Stimulated activated CD4-positive, alpha-beta T cell treated with anti-CD3 and anti-CD28 coated beads, Interleukin-1b, Interleukin-23, amount 100 ng/mL, for 24 hours (primary cell): ENCODE results near the gene LURAP1L.

Experiments used
- DNase-seq, 4 experiments: peaks; one replicate each; pipeline ENCODE4 v3.0.0-alpha.2; 2020; ENCODE audit warnings: low read depth in 4 of 4, low spot score in 1 of 4

LURAP1L gene, protein sequence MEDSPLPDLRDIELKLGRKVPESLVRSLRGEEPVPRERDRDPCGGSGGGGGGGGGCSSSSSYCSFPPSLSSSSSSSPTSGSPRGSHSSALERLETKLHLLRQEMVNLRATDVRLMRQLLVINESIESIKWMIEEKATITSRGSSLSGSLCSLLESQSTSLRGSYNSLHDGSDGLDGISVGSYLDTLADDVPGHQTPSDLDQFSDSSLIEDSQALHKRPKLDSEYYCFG

DNA sequence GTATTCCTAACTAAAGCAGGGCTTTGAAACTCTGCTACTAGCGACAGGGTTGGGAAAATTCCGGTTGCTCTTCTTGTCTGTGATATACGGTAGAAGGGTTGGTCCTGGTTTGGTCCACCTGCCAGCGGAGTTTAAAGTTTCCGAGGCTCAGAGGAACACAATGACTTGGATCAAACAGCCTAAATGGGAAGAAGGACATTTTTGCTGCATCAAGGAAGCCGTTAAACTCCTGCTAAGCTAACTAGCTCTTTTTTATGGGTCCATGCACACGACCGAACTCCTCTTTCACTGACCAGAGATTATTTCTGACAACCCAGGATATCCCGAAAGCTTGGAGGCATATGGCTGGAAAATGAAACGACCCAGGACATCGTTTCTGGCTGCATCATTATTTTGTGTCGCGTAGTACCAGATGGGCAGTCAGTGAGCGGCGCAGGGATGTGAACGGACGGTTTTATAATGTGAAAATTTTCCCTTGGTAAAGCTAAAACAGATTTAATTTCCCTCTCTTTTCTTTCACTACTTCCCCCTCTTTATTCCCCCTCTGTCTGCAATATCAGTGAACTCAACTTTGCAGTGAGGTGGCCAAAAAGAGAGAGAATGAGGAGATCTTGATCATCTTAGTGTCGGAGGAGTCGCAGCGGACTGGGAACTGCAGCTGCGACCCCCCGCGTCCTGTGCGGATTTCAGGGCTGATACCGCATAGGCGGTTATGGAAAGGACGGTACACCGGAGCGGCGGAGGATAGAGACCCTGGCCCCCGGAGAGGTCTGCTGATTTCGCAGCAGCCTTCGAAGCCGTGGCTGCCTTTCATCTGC lies at the start of gene LURAP1L:
LURAP1L (plus strand) TSS at position 160 of the 818 bp plus-strand sequence. CDS start 696 bp downstream, outside the sequence.
- DNase-seq: no peak

- DNase-seq: no peak
These were observed 48.0 kb upstream of the LURAP1L start for GRCh38 chr9:12726795-12727194.

- no peak for DNase-seq
These were observed 44.6 kb upstream of the LURAP1L start for GRCh38 chr9:12730198-12730597.

DNA sequence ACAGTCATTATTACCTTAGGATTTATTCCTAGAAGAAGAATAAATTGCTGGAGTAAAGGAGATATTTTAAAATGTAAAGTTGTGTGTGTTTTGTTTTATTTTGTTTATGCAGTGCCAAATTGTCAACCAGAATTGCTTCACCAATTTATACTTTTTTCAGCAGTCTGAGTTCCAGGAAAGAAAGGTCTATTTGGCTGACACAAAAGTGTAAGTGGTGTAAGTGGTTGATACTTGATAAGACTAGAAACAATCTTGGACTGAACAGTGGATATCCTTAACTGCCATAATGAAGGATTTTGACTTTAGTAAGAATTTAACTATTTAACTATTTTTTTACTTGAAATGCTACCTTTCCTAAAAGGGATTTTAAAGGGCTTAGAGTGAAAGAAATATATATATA lies 43.9 kb upstream of the LURAP1L start:
- DNase-seq: no peak

DNA sequence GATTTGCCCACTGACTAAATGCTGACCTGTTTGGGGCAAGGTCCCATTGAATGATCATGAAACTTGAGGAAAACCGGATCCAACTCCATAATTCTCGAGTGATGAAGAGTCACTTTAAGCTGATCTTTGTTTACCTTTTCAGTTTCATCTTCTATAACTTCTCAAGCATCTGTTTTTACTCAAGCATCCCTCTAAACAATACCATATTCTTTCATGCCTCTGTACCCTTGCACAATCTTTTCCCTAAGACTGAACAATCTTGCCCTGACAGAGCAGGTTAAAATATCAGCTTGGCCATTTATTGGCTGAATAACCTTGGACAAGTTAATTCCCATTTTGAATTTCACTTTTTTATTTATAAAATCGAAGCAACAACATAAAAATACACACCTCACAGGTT lies 41.8 kb upstream of the LURAP1L start:
- DNase-seq: no peak

DNA sequence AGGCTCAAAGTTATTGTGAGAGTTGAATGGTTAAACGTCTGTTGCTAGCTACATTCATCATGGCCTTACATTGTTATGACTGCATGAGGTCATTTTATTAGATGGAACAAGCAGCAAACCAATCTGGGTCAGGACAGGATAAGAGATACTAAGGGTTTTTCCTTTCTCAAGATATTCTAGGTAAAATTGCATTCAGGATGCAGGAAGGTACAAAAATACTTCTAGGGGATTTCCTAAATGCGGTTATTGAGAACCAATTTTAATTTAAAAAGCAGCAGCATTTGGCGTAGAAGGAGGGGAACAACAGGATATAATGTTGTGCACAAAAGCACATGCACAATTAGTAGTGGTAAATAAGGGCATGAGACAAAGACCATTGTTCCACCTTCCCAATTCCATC lies 39.2 kb upstream of the LURAP1L start:
- no peak for DNase-seq

DNA sequence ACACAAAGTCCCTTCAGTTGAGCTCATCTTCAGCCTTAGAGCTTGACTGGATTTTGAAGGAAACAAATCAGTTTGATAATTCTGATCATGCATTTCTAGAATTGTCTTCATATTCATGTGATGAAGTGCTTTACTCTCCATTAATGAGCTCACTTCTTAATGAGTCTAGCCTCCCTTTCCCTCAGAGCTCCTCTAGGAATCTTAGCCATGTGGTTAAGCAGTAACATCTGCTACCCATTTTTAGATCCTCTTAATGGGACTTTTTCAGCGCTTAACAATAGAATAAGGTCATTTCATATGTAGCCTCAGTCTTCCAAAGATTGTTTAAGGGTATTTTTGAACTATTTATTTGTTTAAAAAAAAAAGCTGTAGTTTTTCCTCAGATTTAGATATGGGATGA lies 36.9 kb upstream of the LURAP1L start:
- no peak for DNase-seq

- DNase-seq: no peak
These were observed 35.7 kb upstream of the LURAP1L start for GRCh38 chr9:12739014-12739652.

DNA sequence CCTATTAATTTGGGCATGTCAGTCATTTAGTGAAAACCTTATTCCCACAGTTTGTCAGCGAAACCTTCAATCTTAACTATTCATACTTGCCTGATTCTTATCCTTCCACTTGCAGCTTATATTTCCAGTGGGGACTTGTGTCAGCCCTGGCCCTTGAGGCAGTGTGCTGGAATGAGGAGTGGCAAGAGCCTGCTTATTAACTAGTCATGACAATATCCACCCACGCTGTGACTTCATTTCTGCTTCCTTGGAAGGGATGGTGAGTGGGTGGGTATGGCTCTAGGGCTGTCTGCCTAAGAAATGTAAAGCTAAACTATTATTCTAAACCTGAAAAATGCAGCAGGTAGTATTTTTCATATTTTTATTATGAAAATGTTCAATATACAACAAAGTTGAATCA lies 34.0 kb upstream of the LURAP1L start:
- no peak for DNase-seq

GRCh38 chr9:12748016-12748415 lies 26.8 kb upstream of the LURAP1L start:
- DNase-seq: no peak

DNA sequence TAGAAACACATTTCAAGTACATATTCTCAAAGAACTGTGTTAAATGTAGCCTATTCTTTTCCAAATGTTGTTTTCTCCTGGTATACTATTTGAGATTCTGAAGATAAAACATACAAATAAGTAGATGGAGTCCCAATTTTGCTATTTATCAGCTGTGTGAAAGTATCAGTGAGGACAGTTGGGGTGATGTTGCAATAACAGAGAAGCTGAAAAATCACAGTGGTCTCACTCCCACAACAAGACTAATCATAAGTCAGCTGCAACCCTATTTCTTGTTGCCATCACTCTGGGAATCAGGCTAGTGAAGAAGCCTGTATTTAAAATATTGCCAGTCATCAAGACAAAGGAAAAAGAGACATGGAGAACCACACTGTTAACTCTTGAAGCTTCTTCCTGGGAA lies 25.9 kb upstream of the LURAP1L start:
- DNase-seq: no peak

DNA sequence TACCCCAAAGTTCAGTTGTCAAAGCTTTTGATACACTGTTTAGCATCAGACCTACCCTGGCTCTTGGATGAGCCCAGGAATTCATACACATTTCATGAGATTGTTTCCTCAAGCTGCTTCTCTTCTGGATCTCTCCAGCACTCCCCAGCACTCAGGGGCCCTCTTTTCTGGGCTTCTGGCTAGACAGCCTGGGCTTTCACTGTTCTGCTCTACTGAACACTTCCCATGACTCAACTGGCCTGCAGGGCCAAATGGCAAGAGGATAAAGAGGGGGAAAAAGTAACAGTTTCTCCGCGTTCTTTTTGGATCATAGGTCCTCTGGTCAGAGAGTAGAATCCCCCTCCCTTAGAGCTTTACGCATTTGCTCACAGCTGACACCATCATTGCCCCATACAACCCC lies 20.9 kb upstream of the LURAP1L start:
- no peak for DNase-seq

- no peak for DNase-seq
These were observed 15.1 kb upstream of the LURAP1L start for GRCh38 chr9:12759761-12760160.

DNA sequence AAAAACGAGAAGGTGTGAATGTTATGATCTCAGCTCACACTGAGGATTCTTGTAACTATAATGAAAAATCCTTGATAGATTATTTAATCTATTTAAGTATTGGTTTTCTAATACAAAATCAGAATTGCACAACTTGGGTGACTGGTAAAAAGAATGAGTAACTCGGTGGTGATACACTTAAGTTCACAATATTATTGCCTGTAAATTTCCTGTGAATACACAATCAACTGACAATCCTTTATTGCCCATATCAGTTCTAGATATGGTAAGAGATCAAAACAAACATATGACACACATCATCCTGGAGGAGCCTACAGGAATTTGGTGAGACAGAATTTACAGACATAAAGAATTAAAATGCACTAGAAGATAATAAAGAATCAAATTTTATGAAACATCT lies 14.1 kb upstream of the LURAP1L start:
- DNase-seq: no peak

GRCh38 chr9:12764150-12764549 lies 10.7 kb upstream of the LURAP1L start:
- DNase-seq: no peak

DNA sequence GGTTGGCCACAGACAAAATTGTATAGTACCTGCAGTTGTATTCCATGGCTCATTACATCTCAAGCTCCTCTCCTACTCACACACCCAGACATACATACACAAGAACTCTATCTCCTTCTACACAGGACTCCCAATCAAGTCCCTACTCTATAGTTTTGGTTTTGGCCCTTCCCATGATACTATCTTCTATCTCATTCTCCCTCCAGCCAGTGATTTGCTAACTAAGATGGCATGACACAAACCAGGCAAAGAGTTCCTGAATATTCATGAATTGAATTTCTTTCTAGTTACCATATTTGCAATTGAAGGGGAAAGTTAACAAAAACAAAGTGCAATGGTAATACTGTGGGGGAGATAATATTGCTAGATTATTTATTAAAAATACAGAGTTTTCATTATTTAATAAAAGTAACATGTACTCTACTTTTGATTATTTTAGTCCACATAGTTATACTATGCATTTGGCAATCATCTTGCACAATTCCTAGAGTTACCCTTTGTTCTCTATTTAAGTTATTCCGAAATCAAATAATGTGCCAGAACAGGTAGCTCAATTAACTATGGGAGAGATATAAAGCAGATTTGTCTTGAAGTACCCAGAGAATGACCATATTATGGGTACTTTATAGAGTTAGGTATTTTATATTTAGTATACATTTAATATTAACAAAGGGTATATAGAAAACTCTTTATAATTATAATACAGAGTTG lies 9.6 kb upstream of the LURAP1L start:
- DNase-seq: no peak

- DNase-seq: no peak
These were observed 8.5 kb upstream of the LURAP1L start for GRCh38 chr9:12766357-12766756.

GRCh38 chr9:12770261-12770660 lies 4.6 kb upstream of the LURAP1L start:
- no peak for DNase-seq

DNA sequence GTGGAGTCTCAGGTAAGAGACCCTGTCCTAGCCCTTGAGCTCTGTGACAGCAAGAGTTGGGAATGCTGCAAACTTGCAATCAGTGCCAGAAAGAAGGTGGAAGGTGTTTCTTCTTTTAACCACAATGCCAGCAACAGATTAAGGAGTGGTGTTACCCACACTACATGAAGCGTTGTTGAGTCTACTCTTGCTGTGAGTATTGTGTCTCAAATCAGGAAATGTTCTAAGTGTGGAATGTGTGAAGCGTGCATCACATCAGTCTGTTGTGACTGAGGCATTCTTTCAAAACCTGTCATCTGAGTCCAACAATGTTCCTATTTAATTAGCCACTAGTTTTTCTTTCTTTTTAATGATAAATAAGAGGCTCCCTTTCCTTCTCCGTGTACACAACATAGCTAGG lies 2.9 kb upstream of the LURAP1L start:
- DNase-seq: no peak

- no peak for DNase-seq
These were observed 1.3 kb upstream of the LURAP1L start for GRCh38 chr9:12773562-12773961.

- DNase-seq: no peak
These were observed 1.1 kb downstream of the LURAP1L start for GRCh38 chr9:12775679-12776512.
